ENCODE results near the gene FANK1. TPM values are rescaled to one million over a fixed set of nuclear protein-coding genes. Genes with fewer than 3 reads are reported as not detected.
"Not testable (repeated sequence)": the region's sequence is repeated elsewhere in the genome, so short reads cannot be mapped to it uniquely, and the experiment has no call there.

FANK1 gene
- not detected for total RNA-seq

DNA sequence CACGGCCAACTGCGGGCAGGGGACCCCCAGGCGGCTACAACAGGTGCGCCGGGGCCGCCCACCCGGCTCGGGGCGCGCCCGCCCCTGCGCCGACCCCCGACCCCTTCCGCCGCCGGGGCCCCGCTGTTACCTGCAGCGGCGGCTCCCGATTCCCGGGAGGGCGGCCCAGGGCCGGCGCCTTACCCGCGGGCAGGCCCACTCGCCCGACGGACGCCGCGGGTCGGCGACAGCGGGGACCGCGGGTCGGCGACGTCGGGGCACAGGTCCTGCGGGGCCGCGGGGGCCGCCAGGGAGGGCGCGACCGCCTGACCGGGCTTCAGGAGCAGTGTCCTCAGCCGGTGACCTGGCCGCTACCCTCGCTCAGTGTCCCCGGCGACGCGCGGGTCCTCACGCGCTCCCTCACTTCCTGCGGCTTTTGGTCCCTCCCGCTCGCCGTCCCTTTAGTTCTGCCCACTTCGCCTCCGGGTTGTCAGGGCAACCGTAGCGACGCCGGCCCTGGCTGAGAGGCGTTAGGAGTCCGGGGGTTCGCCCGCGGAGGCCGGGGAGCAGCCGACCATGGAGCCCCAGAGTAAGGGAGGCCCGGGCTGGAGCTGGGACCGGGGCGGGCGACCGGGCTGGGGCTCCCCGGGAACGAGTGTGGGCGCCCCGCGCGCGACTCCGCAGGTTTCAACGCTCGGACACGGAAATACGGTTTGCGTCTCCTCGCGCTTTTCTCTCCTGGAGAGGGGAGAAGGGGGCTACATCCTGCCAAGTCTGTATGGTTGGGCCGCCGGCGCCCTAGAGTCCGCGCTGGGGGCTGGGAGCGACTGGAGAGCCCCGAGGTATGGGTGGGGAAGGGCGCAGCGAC lies at the start of gene FANK1:
Gene FANK1 (plus strand): TSS at position 477 of the 847 bp plus-strand sequence. CDS start 79 bp downstream, at position 556.
- DNase-seq, result peak; percentile 88
- CTCF ChIA-PET, result interaction anchor here (1.6 kb wide), 1 partner anchor 27 kb away, joined by 4 read pairs; no protein-coding TSS in a partner anchor
- peak; percentile 87 for ATAC-seq
- H3K27me3 Mint-ChIP-seq (ENCODE audit: low read depth), result peaks cover 14% of the 10 kb centered on the region
- H3K9me3 Mint-ChIP-seq (ENCODE audit: insufficient read depth); H3K36me3 Mint-ChIP-seq (ENCODE audit: low read depth); H3K4me1 Mint-ChIP-seq (ENCODE audit: low read depth); POLR2A ChIA-PET: not testable (repeated sequence)
- H3K4me3 Mint-ChIP-seq, result peak within 1 kb of the TSS; percentile 83
- H3K27ac Mint-ChIP-seq, result peak within 1 kb of the TSS; percentile 71

GRCh38 chr10:125846894-125847293 lies 49.5 kb upstream of the FANK1 start:
- Mint-ChIP-seq H3K36me3 (ENCODE audit: low read depth) (peaks cover 8% of the 10 kb centered on the region), H3K27ac (no peak overlapping the region), H3K4me1 (ENCODE audit: low read depth) (no peaks in the 10 kb centered on the region), H3K27me3 (ENCODE audit: low read depth) (no peaks in the 10 kb centered on the region), H3K4me3 (no peak overlapping the region), H3K9me3 (ENCODE audit: insufficient read depth) (no peaks in the 10 kb centered on the region)
- POLR2A ChIA-PET, result no interaction called here
- DNase-seq, result no peak
- CTCF ChIA-PET, result no interaction called here
- no peak for ATAC-seq

- H3K27ac Mint-ChIP-seq, result no peak overlapping the region
- POLR2A ChIA-PET, result no interaction called here
- CTCF ChIA-PET, result no interaction called here
- H3K4me1 Mint-ChIP-seq (ENCODE audit: low read depth), result no peaks in the 10 kb centered on the region
- peaks cover 14% of the 10 kb centered on the region for H3K36me3 Mint-ChIP-seq (ENCODE audit: low read depth)
- no peaks in the 10 kb centered on the region for H3K27me3 Mint-ChIP-seq (ENCODE audit: low read depth)
- DNase-seq, result no peak
- ATAC-seq, result no peak
- H3K4me3 Mint-ChIP-seq, result no peak overlapping the region
- H3K9me3 Mint-ChIP-seq (ENCODE audit: insufficient read depth), result no peaks in the 10 kb centered on the region
These were observed 48.0 kb upstream of the FANK1 start for GRCh38 chr10:125848371-125848770.

GRCh38 chr10:125848857-125849256 lies 47.5 kb upstream of the FANK1 start:
- Mint-ChIP-seq H3K36me3 (ENCODE audit: low read depth) (peaks cover 14% of the 10 kb centered on the region), H3K4me3 (no peak overlapping the region), H3K27ac (no peak overlapping the region), H3K27me3 (ENCODE audit: low read depth) (no peaks in the 10 kb centered on the region), H3K4me1 (ENCODE audit: low read depth) (no peaks in the 10 kb centered on the region), H3K9me3 (ENCODE audit: insufficient read depth) (no peaks in the 10 kb centered on the region)
- ChIA-PET POLR2A (no interaction called here), CTCF (no interaction called here)
- DNase-seq (no peak), ATAC-seq (no peak)

DNA sequence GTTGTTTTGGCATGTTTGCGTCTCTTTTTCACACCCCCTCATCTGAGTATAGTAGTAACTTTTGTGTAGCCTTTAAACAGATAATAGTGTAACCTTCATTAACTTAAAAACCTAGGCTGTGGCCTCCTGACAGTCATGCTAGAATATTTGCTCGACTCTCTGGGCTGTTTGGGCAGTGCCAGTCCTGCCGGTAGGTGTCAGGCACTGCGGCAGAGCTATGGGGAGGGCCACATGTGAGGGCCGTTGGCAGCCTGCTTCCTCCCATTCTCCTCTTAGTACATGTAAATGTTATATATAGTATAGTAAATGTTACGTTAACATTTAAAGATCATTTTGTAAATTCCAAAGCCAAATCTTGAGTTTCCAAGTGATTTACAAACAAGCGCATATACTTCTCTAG lies 46.9 kb upstream of the FANK1 start:
- no peak overlapping the region for H3K27ac Mint-ChIP-seq
- H3K36me3 Mint-ChIP-seq (ENCODE audit: low read depth), result peaks cover 15% of the 10 kb centered on the region
- no peaks in the 10 kb centered on the region for H3K27me3 Mint-ChIP-seq (ENCODE audit: low read depth)
- ChIA-PET POLR2A (no interaction called here), CTCF (no interaction called here)
- DNase-seq, result no peak
- no peaks in the 10 kb centered on the region for H3K4me1 Mint-ChIP-seq (ENCODE audit: low read depth)
- no peak overlapping the region for H3K4me3 Mint-ChIP-seq
- no peak for ATAC-seq
- no peaks in the 10 kb centered on the region for H3K9me3 Mint-ChIP-seq (ENCODE audit: insufficient read depth)

- Mint-ChIP-seq H3K4me1 (ENCODE audit: low read depth) (no peaks in the 10 kb centered on the region), H3K27ac (no peak overlapping the region), H3K9me3 (ENCODE audit: insufficient read depth) (no peaks in the 10 kb centered on the region), H3K4me3 (no peak overlapping the region), H3K36me3 (ENCODE audit: low read depth) (peaks cover 17% of the 10 kb centered on the region), H3K27me3 (ENCODE audit: low read depth) (no peaks in the 10 kb centered on the region)
- DNase-seq, result no peak
- CTCF ChIA-PET, result no interaction called here
- no peak for ATAC-seq
- POLR2A ChIA-PET, result no interaction called here
These were observed 45.3 kb upstream of the FANK1 start for GRCh38 chr10:125850766-125851731.

GRCh38 chr10:125852487-125852886 lies 43.9 kb upstream of the FANK1 start:
- H3K4me3 Mint-ChIP-seq, result no peak overlapping the region

DNA sequence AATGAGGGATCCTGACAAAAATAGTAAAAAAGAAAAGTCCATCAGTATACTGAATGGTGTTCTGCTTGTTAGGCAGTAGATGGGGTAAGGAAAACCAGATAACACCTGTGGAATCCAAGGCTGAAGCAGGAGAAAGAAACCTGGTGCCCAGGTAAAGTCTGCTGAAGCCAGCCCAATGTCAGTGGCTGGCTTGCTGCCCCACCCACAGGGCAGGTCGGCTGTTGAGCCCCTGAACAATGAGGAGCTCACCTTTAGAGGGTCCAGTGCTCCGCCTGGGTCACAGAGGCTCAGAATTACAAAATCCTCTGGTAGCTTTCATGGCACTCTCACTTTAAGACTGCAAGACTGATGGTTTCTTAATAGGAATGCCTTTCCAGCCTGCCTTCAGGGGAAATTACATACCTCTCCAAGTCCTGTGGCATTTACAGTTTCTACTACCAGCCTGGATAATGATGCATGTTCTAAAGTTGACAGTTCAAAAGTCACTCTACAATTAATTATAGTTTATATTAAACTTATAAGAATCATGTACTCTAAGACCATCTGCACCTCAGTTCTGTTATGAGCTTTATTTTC lies 39.1 kb upstream of the FANK1 start:
- ATAC-seq, result no peak
- Mint-ChIP-seq H3K9me3 (ENCODE audit: insufficient read depth) (no peaks in the 10 kb centered on the region), H3K27me3 (ENCODE audit: low read depth) (no peaks in the 10 kb centered on the region), H3K36me3 (ENCODE audit: low read depth) (peaks cover 6% of the 10 kb centered on the region), H3K27ac (no peak overlapping the region), H3K4me3 (no peak overlapping the region), H3K4me1 (ENCODE audit: low read depth) (no peaks in the 10 kb centered on the region)
- CTCF ChIA-PET, result interaction anchor here (0.7 kb wide), 1 partner anchor 12 kb away, joined by 3 read pairs; no protein-coding TSS in a partner anchor
- DNase-seq, result no peak
- POLR2A ChIA-PET, result no interaction called here

More at GRCh38 chr10:125852487-125852886, 43.9 kb upstream of the FANK1 start:
- ChIA-PET CTCF (no interaction called here), POLR2A (no interaction called here)
- H3K9me3 Mint-ChIP-seq (ENCODE audit: insufficient read depth), result no peaks in the 10 kb centered on the region
- H3K27me3 Mint-ChIP-seq (ENCODE audit: low read depth), result no peaks in the 10 kb centered on the region
- no peaks in the 10 kb centered on the region for H3K4me1 Mint-ChIP-seq (ENCODE audit: low read depth)
- no peak overlapping the region for H3K27ac Mint-ChIP-seq
- ATAC-seq, result no peak
- no peak for DNase-seq
- H3K36me3 Mint-ChIP-seq (ENCODE audit: low read depth), result peaks cover 17% of the 10 kb centered on the region

- ATAC-seq, result no peak
- no peak for DNase-seq
- ChIA-PET CTCF (interaction anchor here (2.2 kb wide), 1 partner anchor 9 kb away, joined by 7 read pairs; no protein-coding TSS in a partner anchor), POLR2A (no interaction called here)
- H3K9me3 Mint-ChIP-seq (ENCODE audit: insufficient read depth), result no peaks in the 10 kb centered on the region
- no peak overlapping the region for H3K4me3 Mint-ChIP-seq
- H3K27ac Mint-ChIP-seq, result no peak overlapping the region
- H3K4me1 Mint-ChIP-seq (ENCODE audit: low read depth), result no peaks in the 10 kb centered on the region
- peaks cover 3% of the 10 kb centered on the region for H3K36me3 Mint-ChIP-seq (ENCODE audit: low read depth)
- no peaks in the 10 kb centered on the region for H3K27me3 Mint-ChIP-seq (ENCODE audit: low read depth)
These were observed 37.1 kb upstream of the FANK1 start for GRCh38 chr10:125859128-125859817.

GRCh38 chr10:125865120-125865519 lies 31.2 kb upstream of the FANK1 start:
- ChIA-PET POLR2A (no interaction called here), CTCF (interaction anchor here (0.9 to 1.2 kb wide), 2 partner anchors 10 to 21 kb away, joined by 3 read pairs; no protein-coding TSS in a partner anchor)
- Mint-ChIP-seq H3K9me3 (ENCODE audit: insufficient read depth) (no peaks in the 10 kb centered on the region), H3K4me3 (no peak overlapping the region), H3K36me3 (ENCODE audit: low read depth) (no peaks in the 10 kb centered on the region), H3K27ac (no peak overlapping the region), H3K4me1 (ENCODE audit: low read depth) (no peaks in the 10 kb centered on the region), H3K27me3 (ENCODE audit: low read depth) (no peaks in the 10 kb centered on the region)
- DNase-seq (no peak), ATAC-seq (no peak)

DNA sequence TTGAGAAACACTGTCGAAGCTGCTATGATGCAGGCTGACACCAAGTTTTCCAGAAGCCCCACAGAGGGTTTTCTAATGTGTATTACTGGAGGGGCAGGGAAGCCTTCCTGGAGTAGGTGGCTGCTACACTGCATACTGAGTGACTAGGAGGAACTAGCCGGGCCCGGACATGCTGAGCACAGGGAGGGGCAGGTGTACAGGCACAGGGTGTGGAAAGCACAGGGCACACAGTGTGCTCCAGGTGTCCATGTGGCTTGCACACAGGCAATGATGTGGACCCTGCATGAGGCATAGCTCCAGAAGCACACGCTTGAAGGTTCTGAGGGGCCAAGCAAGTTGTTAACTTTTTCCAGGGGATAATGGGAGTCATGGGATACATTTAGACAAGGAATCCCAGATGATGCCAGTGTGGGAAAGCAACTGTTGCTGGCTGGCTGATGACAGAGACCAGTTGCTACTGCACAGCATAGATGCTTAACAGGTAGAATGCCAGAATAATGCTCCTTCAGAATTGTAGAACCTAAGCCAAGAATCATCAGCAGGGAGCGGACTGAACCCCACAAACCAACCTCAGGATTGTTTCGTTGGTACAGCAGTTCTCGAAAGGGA lies 29.8 kb upstream of the FANK1 start:
- CTCF ChIA-PET, result no interaction called here
- Mint-ChIP-seq H3K27ac (no peak overlapping the region), H3K27me3 (ENCODE audit: low read depth) (no peaks in the 10 kb centered on the region), H3K9me3 (ENCODE audit: insufficient read depth) (no peaks in the 10 kb centered on the region), H3K36me3 (ENCODE audit: low read depth) (no peaks in the 10 kb centered on the region), H3K4me1 (ENCODE audit: low read depth) (no peaks in the 10 kb centered on the region), H3K4me3 (no peak overlapping the region)
- ATAC-seq, result no peak
- POLR2A ChIA-PET, result no interaction called here
- DNase-seq, result no peak

Data from activated CD8-positive, alpha-beta T cell treated with anti-CD3 and anti-CD28 coated beads, Interleukin-2, amount 10 ng/mL, durations not matched to agents 7 days and 5 days (primary cell).